Measurements from ENCODE around the gene MAP1LC3A.
"Not testable (repeated sequence)": the region's sequence is repeated elsewhere in the genome, so short reads cannot be mapped to it uniquely, and the experiment has no call there.

DNA sequence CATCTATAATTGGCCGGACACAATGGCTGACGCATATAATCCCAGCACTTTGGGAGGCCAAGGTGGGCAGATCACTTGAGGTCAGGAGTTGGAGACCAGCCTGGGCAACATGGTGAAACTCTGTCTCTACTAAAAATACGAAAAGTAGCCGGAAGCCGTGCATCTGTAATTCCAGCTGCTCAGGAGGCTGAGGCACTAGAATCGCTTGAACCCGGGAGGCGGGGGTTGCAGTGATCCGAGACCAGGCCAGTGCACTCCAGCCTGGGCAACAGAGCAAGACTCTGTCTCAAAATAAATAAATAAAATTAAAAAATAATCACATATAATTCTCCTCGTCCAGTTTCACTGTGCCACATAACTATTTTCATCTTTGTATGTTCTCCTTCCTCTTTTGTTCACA lies 38.7 kb upstream of the MAP1LC3A start:
- TF ChIP-seq, protein P1, sequence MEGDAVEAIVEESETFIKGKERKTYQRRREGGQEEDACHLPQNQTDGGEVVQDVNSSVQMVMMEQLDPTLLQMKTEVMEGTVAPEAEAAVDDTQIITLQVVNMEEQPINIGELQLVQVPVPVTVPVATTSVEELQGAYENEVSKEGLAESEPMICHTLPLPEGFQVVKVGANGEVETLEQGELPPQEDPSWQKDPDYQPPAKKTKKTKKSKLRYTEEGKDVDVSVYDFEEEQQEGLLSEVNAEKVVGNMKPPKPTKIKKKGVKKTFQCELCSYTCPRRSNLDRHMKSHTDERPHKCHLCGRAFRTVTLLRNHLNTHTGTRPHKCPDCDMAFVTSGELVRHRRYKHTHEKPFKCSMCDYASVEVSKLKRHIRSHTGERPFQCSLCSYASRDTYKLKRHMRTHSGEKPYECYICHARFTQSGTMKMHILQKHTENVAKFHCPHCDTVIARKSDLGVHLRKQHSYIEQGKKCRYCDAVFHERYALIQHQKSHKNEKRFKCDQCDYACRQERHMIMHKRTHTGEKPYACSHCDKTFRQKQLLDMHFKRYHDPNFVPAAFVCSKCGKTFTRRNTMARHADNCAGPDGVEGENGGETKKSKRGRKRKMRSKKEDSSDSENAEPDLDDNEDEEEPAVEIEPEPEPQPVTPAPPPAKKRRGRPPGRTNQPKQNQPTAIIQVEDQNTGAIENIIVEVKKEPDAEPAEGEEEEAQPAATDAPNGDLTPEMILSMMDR (IDR thresholded peaks at IDR 0.05) = not testable (repeated sequence)
- not testable (repeated sequence) for TF ChIP-seq EZH2phosphoT487 (IDR thresholded peaks at IDR 0.05)

Data from neural progenitor cell (in vitro differentiated cells).